GM12878 (cell line): ENCODE measurements around the gene CARD10. TPM values are rescaled to one million over a fixed set of nuclear protein-coding genes. Genes with fewer than 3 reads are reported as not detected.

Experiments
- ATAC-seq: fragments of 200-7000 bp; cut with Tn5 transposase; 3 replicates; pipeline ENCODE4 v1.9.1; 2020; ENCODE audit warnings: mild to moderate bottlenecking, moderate library complexity
- BruUV-seq: library from RNA; stranded (reverse); fragments of 400-500 nt; replicated peaks from 2 replicates; lab custom pipeline; 2021; lab: Mats Ljungman, UMichigan
- CTCF ChIA-PET: fragments of 300-600 bp; sonication (Branson Sonifier 250); formaldehyde crosslinking; extraction: SDS; loops from one replicate; lab custom pipeline; 2021; ENCODE audit warnings: inconsistent platforms; lab: Yijun Ruan, JAX
- POLR2A ChIA-PET: fragments of 350-600 bp; formaldehyde crosslinking; extraction: SDS; loops from one replicate; lab custom pipeline; 2021; ENCODE audit warnings: inconsistent platforms; lab: Charles Lee
- RAD21 ChIA-PET: fragments of 300-600 bp; sonication (Branson Sonifier 250); formaldehyde crosslinking; loops from one replicate; lab custom pipeline; 2023; ENCODE audit warnings: antibody characterized with exemption; ENCODE audit not compliant: unreplicated experiment; lab: Charles Lee
- SMC1A ChIA-PET: fragments of 300-600 bp; sonication (Branson Sonifier 250); formaldehyde crosslinking; loops from one replicate; lab custom pipeline; 2023; ENCODE audit not compliant: unreplicated experiment, uncharacterized antibody; lab: Charles Lee
- DNase-seq: peaks from one replicate; pipeline ENCODE4 v3.0.0-alpha.2; 2011; ENCODE audit warnings: low read depth, low spot score
- FAIRE-seq: peaks from 3 replicates; lab custom pipeline; 2011; peaks lifted over from hg19 to GRCh38; lab: Jason Lieb, UNC
- H2AFZ ChIP-seq: 2 replicates; pipeline ENCODE4 v1.6.0; 2011; ENCODE audit warnings: low read depth, low read length, control low read depth; ENCODE audit not compliant: control insufficient read depth
- H3K27ac ChIP-seq: 2 replicates; pipeline ENCODE4 v1.5.1; 2011; ENCODE audit warnings: control low read depth; ENCODE audit not compliant: control insufficient read depth, insufficient read depth
- H3K27me3 ChIP-seq, 2 experiments: replicated peaks in 1 of 2; 2 replicates each; pipeline versions ENCODE4 v1.6.0 to v1.6.1; 2011; ENCODE audit warnings: low read length in 1 of 2; ENCODE audit not compliant: control insufficient read depth in 2 of 2, insufficient read depth in 2 of 2
- H3K36me3 ChIP-seq, 2 experiments: 2 replicates each; pipeline ENCODE4 v1.5.1; 2011; ENCODE audit warnings: low read length in 1 of 2; ENCODE audit not compliant: control insufficient read depth in 2 of 2, insufficient read depth in 2 of 2
- H3K4me1 ChIP-seq: 2 replicates; pipeline ENCODE4 v1.6.1; 2011; ENCODE audit warnings: mild to moderate bottlenecking, low read length, moderate library complexity, mixed read lengths; ENCODE audit not compliant: control insufficient read depth, insufficient read depth
- H3K4me2 ChIP-seq: 2 replicates; pipeline ENCODE4 v1.6.0; 2011; ENCODE audit warnings: control low read depth; ENCODE audit not compliant: control insufficient read depth, insufficient read depth
- H3K4me3 ChIP-seq: fragments of 200-600 bp; sonication (generic); 2 replicates; pipeline ENCODE4 v1.5.1; 2016
- H3K79me2 ChIP-seq: 2 replicates; pipeline ENCODE4 v1.6.0; 2011; ENCODE audit warnings: low read length; ENCODE audit not compliant: control insufficient read depth, insufficient read depth
- H3K9ac ChIP-seq: 2 replicates; pipeline ENCODE4 v1.8.0; 2011; ENCODE audit warnings: low read length, control low read depth, mixed read lengths; ENCODE audit not compliant: control insufficient read depth, insufficient read depth
- H3K9me3 ChIP-seq: replicated peaks from 3 replicates; pipeline ENCODE4 v1.5.1; 2011; ENCODE audit warnings: mild to moderate bottlenecking, low read length; ENCODE audit not compliant: control insufficient read depth, insufficient read depth
- H4K20me1 ChIP-seq: 2 replicates; pipeline ENCODE4 v1.6.0; 2011; ENCODE audit not compliant: control insufficient read depth, insufficient read depth
- BACH1 ChIP-seq: fragments of 450-650 bp; IDR thresholded peaks from 2 replicates; pipeline ENCODE4 v1.6.1; 2017; ENCODE audit warnings: mild to moderate bottlenecking, borderline replicate concordance
- BCL11A ChIP-seq: IDR thresholded peaks from 2 replicates; pipeline ENCODE4 v1.6.1; 2011; ENCODE audit warnings: low read depth, low read length
- CBFB ChIP-seq: IDR thresholded peaks from 2 replicates; pipeline ENCODE4 v1.6.1; 2016; ENCODE audit warnings: antibody characterized with exemption, low read depth
- CBX3 ChIP-seq: fragments of 200-600 bp; sonication (generic); IDR thresholded peaks from 2 replicates; pipeline ENCODE4 v1.6.1; 2016; ENCODE audit warnings: low read depth, borderline replicate concordance
- FOS ChIP-seq: IDR thresholded peaks from 3 replicates; pipeline ENCODE4 v1.6.1; 2011; ENCODE audit warnings: borderline replicate concordance; ENCODE audit not compliant: insufficient read length; ENCODE audit errors: extremely low read depth
- HDAC6 ChIP-seq: fragments of 200-600 bp; sonication (generic); IDR thresholded peaks from one replicate; pipeline ENCODE4 v1.8.0; 2017; ENCODE audit warnings: antibody characterized with exemption; ENCODE audit not compliant: unreplicated experiment
- IRF4 ChIP-seq: IDR thresholded peaks from 2 replicates; pipeline ENCODE4 v1.6.1; 2011; ENCODE audit warnings: low read depth, low read length
- JUND ChIP-seq: IDR thresholded peaks from 2 replicates; pipeline ENCODE4 v1.6.1; 2012; ENCODE audit warnings: low read depth, mild to moderate bottlenecking, low read length, improper control_type of control experiment, moderate library complexity
- MEF2A ChIP-seq: IDR thresholded peaks from 2 replicates; pipeline ENCODE4 v1.6.1; 2011; ENCODE audit warnings: low read depth, mild to moderate bottlenecking, low read length, moderate library complexity; ENCODE audit not compliant: insufficient read depth
- NBN ChIP-seq: fragments of 450-650 bp; IDR thresholded peaks from 2 replicates; pipeline ENCODE4 v1.6.1; 2016
- NFXL1 ChIP-seq: fragments of 450-650 bp; IDR thresholded peaks from 2 replicates; pipeline ENCODE4 v1.6.1; 2017; ENCODE audit warnings: antibody characterized with exemption, mild to moderate bottlenecking, borderline replicate concordance
- NR2F1 ChIP-seq: fragments of 450-650 bp; conservative IDR thresholded peaks from 2 replicates; pipeline ENCODE4 v1.6.1; 2017; ENCODE audit warnings: mild to moderate bottlenecking
- RAD51 ChIP-seq: fragments of 450-650 bp; IDR thresholded peaks from 2 replicates; pipeline ENCODE4 v1.6.1; 2016; ENCODE audit warnings: moderate library complexity, mild to moderate bottlenecking, inconsistent platforms
- SMARCA5 ChIP-seq: fragments of 450-650 bp; IDR thresholded peaks from 2 replicates; pipeline ENCODE4 v1.6.1; 2017; ENCODE audit warnings: mild to moderate bottlenecking
- TCF3 ChIP-seq: IDR thresholded peaks from 2 replicates; pipeline ENCODE4 v1.6.1; 2012; ENCODE audit warnings: low read depth, mild to moderate bottlenecking, low read length, borderline replicate concordance; ENCODE audit not compliant: insufficient read depth
- ZBED1 ChIP-seq: IDR thresholded peaks from 2 replicates; pipeline ENCODE4 v1.6.1; 2016; ENCODE audit warnings: borderline replicate concordance
- whole genome bisulfite sequencing: methylation state at CpG from one replicate; pipeline ENCODE4 v1.1.6; 2016; ENCODE audit warnings: low lambda C conversion rate; ENCODE audit not compliant: insufficient replicate concordance, insufficient coverage; ENCODE audit errors: missing lambda C conversion rate; 5-methylcytosine and 5-hydroxymethylcytosine counted together
- in situ Hi-C: fragments of 300-500 bp; cut with MboI; formaldehyde crosslinking; loops from 9 replicates; pipeline ENCODE4 v1.14.3; 2018; ENCODE audit warnings: mixed read lengths
- intact Hi-C: fragments of 100-400 bp; cut with micrococcal nuclease; formaldehyde crosslinking; loops from one replicate; pipeline ENCODE4 v1.14.2; 2022; ENCODE audit not compliant: unreplicated experiment
- polyA plus RNA-seq, 11 experiments: library from polyadenylated mRNA; depleted of rRNA in 4 of 11; unstranded in 6 of 11; stranded (reverse) in 5 of 11; fragments of >200 nt; fragmentation: Nextera tagmentation in 4 of 11; fragmentation: Illumina TruSeq in 1 of 11; extraction: Ambion mirVana in 4 of 11; extraction: Trizol in 1 of 11; gene quantifications; 1 replicate in 1 of 11; 2 replicates in 10 of 11; pipeline versions ENCODE4 v1.2.1 to v1.2.3, GENCODE V29; 2011 to 2016; ENCODE audit warnings: inconsistent platforms in 2 of 11, missing spikeins in 2 of 11, low read depth in 1 of 11
- total RNA-seq, 4 experiments: library from RNA; depleted of rRNA in 3 of 4; stranded (reverse); fragments of >200 nt in 3 of 4; fragmentation: Illumina TruSeq in 1 of 4; extraction: Trizol in 1 of 4; gene quantifications; 2 replicates each; pipeline versions ENCODE4 v1.2.1 to v1.2.3, GENCODE V29; 2013 to 2021

Gene CARD10
- total and polyA plus RNA-seq, 10 of the 15 experiments (the other 5 are each of a cell fraction or from before 2014, with no cell fraction given) = 0.08 to 0.10 (median 0.10) TPM; not detected in 7

DNA sequence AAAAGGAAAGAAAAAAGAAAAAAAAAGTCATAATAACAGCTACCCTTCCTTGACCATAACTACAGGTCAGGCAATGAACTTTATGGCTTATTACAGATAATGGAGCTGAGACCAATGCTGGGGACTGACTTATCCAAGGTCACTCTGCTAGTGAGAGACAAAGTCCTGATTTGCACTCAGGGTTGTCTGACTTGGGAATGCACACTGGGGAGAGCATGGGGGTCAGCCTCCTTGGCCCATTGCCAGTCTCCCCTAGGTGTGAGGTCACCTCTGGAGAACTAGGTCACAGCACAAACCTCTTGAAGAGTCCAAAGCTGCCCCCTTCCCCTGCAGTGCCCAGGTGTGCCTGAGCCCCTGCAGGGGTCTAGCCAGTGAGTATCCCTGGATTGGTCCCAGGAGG lies 35.8 kb upstream of the CARD10 start:
- CTCF ChIA-PET = interaction anchor here (0.6 to 1.1 kb wide), 4 partner anchors 9 to 52 kb away, joined by 3 to 6 read pairs (median 4); no protein-coding TSS in a partner anchor
- H3K9ac ChIP-seq = no peak overlapping the region
- H3K4me2 ChIP-seq = no peak overlapping the region
- H3K9me3 ChIP-seq = no peaks in the 10 kb centered on the region
- SMC1A ChIA-PET = interaction anchor here (0.8 to 0.9 kb wide), 2 partner anchors 11 to 38 kb away, joined by 3 to 4 read pairs; no protein-coding TSS in a partner anchor
- TF ChIP-seq MEF2A (no peak), CBFB (no peak), FOS (no peak), RAD51 (no peak), BACH1 (no peak), NFXL1 (no peak), SMARCA5 (no peak), TCF3 (no peak)
- TF ChIP-seq, all 136 proteins: peak for 0
- no peak overlapping the region for H3K4me3 ChIP-seq
- ATAC-seq (no peak), FAIRE-seq (no peak), DNase-seq (no peak)
- H3K27me3 ChIP-seq = peaks cover 5 to 7% of the 10 kb centered on the region in 2 experiments; a peak in 3 of 4 replicates
- no peak overlapping the region for H3K27ac ChIP-seq
- RAD21 ChIA-PET = no interaction called here
- no peaks in the 10 kb centered on the region; the same call in 1 of the 2 replicates for H4K20me1 ChIP-seq
- no TSS peak for BruUV-seq
- POLR2A ChIA-PET = interaction anchor here (0.6 kb wide), 1 partner anchor 11 kb away, joined by 3 read pairs; no protein-coding TSS in a partner anchor
- H2AFZ ChIP-seq = no peak overlapping the region
- H3K4me1 ChIP-seq = no peaks in the 10 kb centered on the region
- H3K36me3 ChIP-seq = no peaks in the 10 kb centered on the region
- in situ Hi-C loops = no loop called here
- intact Hi-C loops = no loop called here
- no peaks in the 10 kb centered on the region for H3K79me2 ChIP-seq

- H3K9me3 ChIP-seq = no peaks in the 10 kb centered on the region
- no peaks in the 10 kb centered on the region for H3K36me3 ChIP-seq
- POLR2A ChIA-PET = interaction anchor here (0.6 kb wide), 1 partner anchor 11 kb away, joined by 4 read pairs; no protein-coding TSS in a partner anchor
- ATAC-seq = no peak
- H3K27ac ChIP-seq = no peak overlapping the region
- no peaks in the 10 kb centered on the region for H3K4me1 ChIP-seq
- CTCF ChIA-PET = interaction anchor here (16.8 kb wide), 1 partner anchor 12 kb away, joined by 541 read pairs; the partner anchor contains the start of gene CDC42EP1
- intact Hi-C loops = no loop called here
- TF ChIP-seq BACH1 = no peak
- no peak for TF ChIP-seq JUND
- no peak for TF ChIP-seq NR2F1
- TF ChIP-seq ZBED1 = no peak
- no peak for TF ChIP-seq CBX3
- TF ChIP-seq HDAC6 = no peak
- TF ChIP-seq IRF4 = no peak
- TF ChIP-seq BCL11A = no peak
- TF ChIP-seq NBN = no peak
- TF ChIP-seq, all 136 proteins: peak for 0
- Histone ChIP-seq H2AFZ (no peak overlapping the region), H3K27me3 (peaks cover 2% of the 10 kb centered on the region in 2 experiments; a peak in 2 of 4 replicates), H4K20me1 (no peaks in the 10 kb centered on the region; the same call in 1 of the 2 replicates), H3K79me2 (no peaks in the 10 kb centered on the region), H3K9ac (no peak overlapping the region), H3K4me2 (no peak overlapping the region), H3K4me3 (no peak overlapping the region)
- WGBS = 37% methylated on average over 9 of the region's 9 CpGs
- in situ Hi-C loops = no loop called here
- RAD21 ChIA-PET = no interaction called here
- SMC1A ChIA-PET = no interaction called here
- no TSS peak for BruUV-seq
- DNase-seq (no peak), FAIRE-seq (no peak)
These were observed 34.5 kb upstream of the CARD10 start for GRCh38 chr22:37553725-37554124.
